Measurements from ENCODE around the gene DOCK4.

- TF ChIP-seq CTCF (IDR thresholded peaks at IDR 0.05; ENCODE audit: insufficient read depth, low read length) (no peak), POLR2AphosphoS5 (IDR thresholded peaks at IDR 0.05; ENCODE audit: low read depth) (no peak)
These were observed 469.7 kb downstream of the DOCK4 start for GRCh38 chr7:111736552-111736874.
